ENCODE data around the gene ADAM29.

GRCh38 chr4:174912919-174913543, 5.1 kb upstream of the ADAM29 start:
- no peak for TF ChIP-seq POLR2A (IDR thresholded peaks at IDR 0.05)
- TF ChIP-seq CTCF (IDR thresholded peaks at IDR 0.05): no peak

Measured in testis (tissue), 2 donors.